H1 (cell line): ENCODE measurements around the gene PELI2. TPM values are rescaled to one million over a fixed set of nuclear protein-coding genes. Genes with fewer than 3 reads are reported as not detected.

Source experiments
- CTCF ChIA-PET: fragments of 300-600 bp; sonication (Branson Sonifier 250); formaldehyde crosslinking; loops from one replicate; lab custom pipeline; 2021; ENCODE audit not compliant: partially characterized antibody; lab: Charles Lee
- POLR2A ChIA-PET: fragments of 300-600 bp; sonication (Branson Sonifier 250); formaldehyde crosslinking; loops from one replicate; lab custom pipeline; 2021; ENCODE audit warnings: inconsistent platforms; ENCODE audit not compliant: partially characterized antibody; lab: Charles Lee
- DNase-seq, 2 experiments: peaks; one replicate each; pipeline versions ENCODE4 v3.0.0 to v3.0.0-alpha.2; 2010 to 2022; ENCODE audit warnings: low spot score in 2 of 2, low read depth in 1 of 2, mixed read lengths in 1 of 2
- FAIRE-seq: peaks from 2 replicates; lab custom pipeline; 2011; peaks lifted over from hg19 to GRCh38; lab: Jason Lieb, UNC
- H2AFZ ChIP-seq: 2 replicates; pipeline ENCODE4 v1.8.1; 2012; ENCODE audit warnings: low read length, inconsistent platforms
- H2AK5ac ChIP-seq: 2 replicates; pipeline ENCODE4 v1.6.1; 2013; ENCODE audit warnings: low read depth, low read length
- H2BK120ac ChIP-seq: replicated peaks from 2 replicates; pipeline ENCODE3; 2013; ENCODE audit warnings: low read depth, low read length, inconsistent platforms
- H2BK12ac ChIP-seq: 2 replicates; pipeline ENCODE4 v1.6.1; 2013; ENCODE audit warnings: low read depth, low read length
- H2BK15ac ChIP-seq: 2 replicates; pipeline ENCODE4 v1.6.1; 2013; ENCODE audit warnings: low read length
- H2BK20ac ChIP-seq: 2 replicates; pipeline ENCODE4 v1.6.1; 2013; ENCODE audit warnings: low read length
- H2BK5ac ChIP-seq: 2 replicates; pipeline ENCODE4 v1.6.1; 2013; ENCODE audit warnings: low read depth, low read length
- H3K14ac ChIP-seq: 2 replicates; pipeline ENCODE4 v1.6.1; 2013; ENCODE audit warnings: inconsistent platforms; ENCODE audit not compliant: insufficient read length
- H3K18ac ChIP-seq: 2 replicates; pipeline ENCODE4 v1.6.1; 2013; ENCODE audit warnings: low read length; ENCODE audit errors: extremely low read depth
- H3K23ac ChIP-seq: 2 replicates; pipeline ENCODE4 v1.6.1; 2013; ENCODE audit warnings: inconsistent platforms; ENCODE audit not compliant: insufficient read length
- H3K23me2 ChIP-seq: 2 replicates; pipeline ENCODE4 v1.6.1; 2013; ENCODE audit warnings: low read depth, low read length
- H3K27ac ChIP-seq: 2 replicates; pipeline ENCODE4 v1.6.1; 2011; ENCODE audit warnings: low read depth, low read length, inconsistent platforms
- H3K27me3 ChIP-seq, 4 experiments: replicated peaks in 1 of 4; 1 replicate in 1 of 4; 2 replicates in 3 of 4; pipeline versions ENCODE4 v1.6.1 to v1.8.1; 2011 to 2013; ENCODE audit warnings: low read length in 3 of 4, mild to moderate bottlenecking in 3 of 4, inconsistent platforms in 2 of 4, mixed read lengths in 2 of 4, moderate library complexity in 1 of 4; ENCODE audit not compliant: control insufficient read depth in 3 of 4, insufficient read depth in 3 of 4; ENCODE audit errors: extremely low read depth in 1 of 4
- H3K36me3 ChIP-seq, 4 experiments: 2 replicates each; pipeline versions ENCODE4 v1.6.1 to v1.8.1; 2011 to 2013; ENCODE audit warnings: mild to moderate bottlenecking in 4 of 4, low read length in 3 of 4, moderate library complexity in 2 of 4, control low read depth in 1 of 4, inconsistent platforms in 1 of 4; ENCODE audit not compliant: insufficient read depth in 4 of 4, control insufficient read depth in 2 of 4
- H3K4ac ChIP-seq: replicated peaks from 2 replicates; pipeline ENCODE3; 2013; ENCODE audit warnings: low read length, low read depth, mixed read lengths, inconsistent platforms; ENCODE audit not compliant: insufficient read length
- H3K4me1 ChIP-seq, 4 experiments: replicated peaks in 1 of 4; 1 replicate in 1 of 4; 2 replicates in 3 of 4; pipeline versions ENCODE4 v1.6.1 to v1.8.1; 2011 to 2013; ENCODE audit warnings: low read length in 3 of 4, inconsistent platforms in 2 of 4, mixed read lengths in 1 of 4; ENCODE audit not compliant: insufficient read depth in 4 of 4, control insufficient read depth in 3 of 4
- H3K4me2 ChIP-seq, 2 experiments: 2 replicates each; pipeline versions ENCODE4 v1.6.1 to v1.8.1; 2011 to 2013; ENCODE audit warnings: low read depth in 2 of 2, low read length in 2 of 2, control low read depth in 1 of 2, inconsistent platforms in 1 of 2, mild to moderate bottlenecking in 1 of 2; ENCODE audit not compliant: insufficient read depth in 1 of 2
- H3K4me3 ChIP-seq, 4 experiments: fragments of 200-600, 300-600 bp in 1 of 4; sonication (generic), shearing (Covaris generic), sonication (Bioruptor Twin) in 1 of 4; 2 replicates each; pipeline versions ENCODE4 v1.5.1 to v1.8.1; 2011 to 2016; ENCODE audit warnings: low read length in 4 of 4, low read depth in 3 of 4, control low read depth in 2 of 4, inconsistent platforms in 2 of 4, mild to moderate bottlenecking in 2 of 4, mixed read lengths in 1 of 4, moderate library complexity in 1 of 4; ENCODE audit not compliant: insufficient read depth in 2 of 4; ENCODE audit errors: extremely low read depth in 1 of 4
- H3K56ac ChIP-seq: replicated peaks from 2 replicates; pipeline ENCODE3; 2013; ENCODE audit warnings: low read depth, mild to moderate bottlenecking, mixed read lengths, low read length, inconsistent platforms; ENCODE audit not compliant: insufficient read length
- H3K79me1 ChIP-seq: 2 replicates; pipeline ENCODE4 v1.6.1; 2013; ENCODE audit warnings: low read depth, low read length, control low read depth
- H3K79me2 ChIP-seq, 2 experiments: 2 replicates each; pipeline versions ENCODE4 v1.6.1 to v1.8.1; 2012 to 2013; ENCODE audit warnings: low read length in 2 of 2, mild to moderate bottlenecking in 2 of 2, inconsistent platforms in 1 of 2; ENCODE audit not compliant: insufficient read depth in 2 of 2, control insufficient read depth in 1 of 2
- H3K9ac ChIP-seq, 4 experiments: replicated peaks in 1 of 4; 1 replicate in 1 of 4; 2 replicates in 3 of 4; pipeline versions ENCODE4 v1.6.1 to v1.8.1; 2011 to 2013; ENCODE audit warnings: low read depth in 3 of 4, low read length in 3 of 4, control low read depth in 2 of 4, mild to moderate bottlenecking in 2 of 4, moderate library complexity in 2 of 4, inconsistent platforms in 1 of 4; ENCODE audit errors: extremely low read depth in 1 of 4
- H3K9me3 ChIP-seq, 2 experiments: 2 replicates each; pipeline versions ENCODE4 v1.6.1 to v1.8.1; 2012 to 2013; ENCODE audit warnings: mild to moderate bottlenecking in 2 of 2, moderate library complexity in 2 of 2, control low read depth in 1 of 2, inconsistent platforms in 1 of 2, low read depth in 1 of 2, low read length in 1 of 2, mixed read lengths in 1 of 2; ENCODE audit not compliant: insufficient read depth in 2 of 2
- H4K20me1 ChIP-seq, 2 experiments: replicated peaks in 1 of 2; 2 replicates each; pipeline versions ENCODE3 to v1.8.1; 2011 to 2013; ENCODE audit warnings: inconsistent platforms in 2 of 2, low read length in 2 of 2, mild to moderate bottlenecking in 1 of 2; ENCODE audit not compliant: insufficient read depth in 2 of 2, control insufficient read depth in 1 of 2
- H4K5ac ChIP-seq: 2 replicates; pipeline ENCODE4 v1.6.1; 2013; ENCODE audit warnings: low read length, low read depth, mixed read lengths, inconsistent platforms; ENCODE audit not compliant: insufficient read length
- H4K8ac ChIP-seq: 2 replicates; pipeline ENCODE4 v1.8.0; 2013; ENCODE audit warnings: mild to moderate bottlenecking, moderate library complexity, low read length, inconsistent platforms; ENCODE audit not compliant: insufficient read depth; ENCODE audit errors: extremely low read depth
- H4K91ac ChIP-seq: replicated peaks from 2 replicates; pipeline ENCODE3; 2013; ENCODE audit warnings: low read length, mixed read lengths, inconsistent platforms; ENCODE audit not compliant: insufficient read length
- CHD2 ChIP-seq: IDR thresholded peaks from 2 replicates; pipeline ENCODE4 v1.6.1; 2012; ENCODE audit warnings: low read length, improper control_type of control experiment
- WGBS, 2 experiments: shearing (Covaris generic) in 1 of 2; methylation state at CpG; one replicate each; pipeline versions ENCODE4 v1.1.6 to v1.1.7; 2013 to 2015; ENCODE audit warnings: low lambda C conversion rate in 2 of 2, mixed read lengths in 2 of 2, inconsistent platforms in 1 of 2, low coverage in 1 of 2, missing lambda C conversion rate in 1 of 2; ENCODE audit not compliant: insufficient replicate concordance in 2 of 2, insufficient coverage in 1 of 2, insufficient read length in 1 of 2; ENCODE audit errors: extremely low coverage in 1 of 2, missing lambda C conversion rate in 1 of 2; 5-methylcytosine and 5-hydroxymethylcytosine counted together
- polyA plus RNA-seq, 7 experiments: library from polyadenylated mRNA; depleted of rRNA in 3 of 7; stranded (reverse) in 5 of 7; unstranded in 2 of 7; fragments of >200 nt in 5 of 7; fragments of 200-250 nt in 2 of 7; gene quantifications; 1 replicate in 5 of 7; 2 replicates in 1 of 7; 4 replicates in 1 of 7; pipeline versions ENCODE4 v1.2.1 to v1.2.3, GENCODE V29; 2011 to 2013; ENCODE audit warnings: missing spikeins in 2 of 7, mixed read lengths in 2 of 7
- total RNA-seq: library from RNA; stranded (reverse); fragmentation: NEBNext Ultra II Directional; extraction: Animal tissue kit (Norgen Biotek cat#: 25700); gene quantifications from 2 replicates; pipeline ENCODE4 v1.2.1, GENCODE V29; 2021

PELI2 gene
- total and polyA plus RNA-seq, 2 of the 8 experiments (the other 6 are each of a cell fraction or from before 2014, with no cell fraction given) = 14.6 to 25.7 TPM

DNA sequence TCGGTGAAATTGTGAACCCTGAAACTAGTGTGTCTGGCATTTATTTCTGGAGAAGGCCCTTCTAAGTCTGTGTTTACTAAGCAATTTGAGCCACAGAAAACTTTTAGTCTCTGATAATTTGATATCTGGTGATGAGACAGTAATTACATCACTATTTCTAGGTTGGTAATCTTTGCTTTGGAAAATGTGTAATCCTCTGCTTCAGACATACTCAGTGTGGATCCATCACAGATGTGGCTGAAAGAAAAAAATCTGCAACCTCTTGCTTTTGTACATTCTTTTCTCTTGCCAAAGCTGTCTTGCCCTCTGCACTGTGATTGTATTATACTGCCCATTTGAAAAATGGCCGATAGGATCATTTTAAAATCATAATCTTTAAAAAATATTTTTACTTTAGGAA lies 78.1 kb downstream of the PELI2 start:
- whole genome bisulfite sequencing, 2 experiments = 91% methylated on average over 2 of the region's 2 CpGs; no CpG with 5 or more reads in 1 of the 2 experiments
- no peak overlapping the region for H4K91ac ChIP-seq
- H3K4me2 ChIP-seq = no peak overlapping the region
- POLR2A ChIA-PET = no interaction called here
- H3K27ac ChIP-seq = no peak overlapping the region
- H3K9ac ChIP-seq = no peak overlapping the region
- no peak overlapping the region for H3K4me3 ChIP-seq
- DNase-seq (no peak), FAIRE-seq (no peak)
- H3K14ac ChIP-seq = no peak overlapping the region
- CTCF ChIA-PET = interaction anchor here (0.6 to 0.9 kb wide), 2 partner anchors 9 to 164 kb away, joined by 3 read pairs; no protein-coding TSS in a partner anchor
- H2BK15ac ChIP-seq = no peak overlapping the region
- peaks cover 5 to 7% of the 10 kb centered on the region in 2 experiments; a peak in 2 of 4 replicates for H3K79me2 ChIP-seq
- H2BK5ac ChIP-seq = no peak overlapping the region
- H2AK5ac ChIP-seq = no peak overlapping the region
- H3K4ac ChIP-seq = no peak overlapping the region
- H4K8ac ChIP-seq = no peak overlapping the region
- H3K36me3 ChIP-seq = no peaks in the 10 kb centered on the region
- H3K79me1 ChIP-seq = peaks cover 7% of the 10 kb centered on the region
- H3K23me2 ChIP-seq = no peaks in the 10 kb centered on the region; the same call in 1 of the 2 replicates
- no peak overlapping the region for H3K18ac ChIP-seq
- H3K27me3 ChIP-seq = no peaks in the 10 kb centered on the region
- no peak overlapping the region for H4K5ac ChIP-seq
- H2AFZ ChIP-seq = no peak overlapping the region
- no peak overlapping the region for H3K23ac ChIP-seq
- no peak overlapping the region for H2BK120ac ChIP-seq
- no peaks in the 10 kb centered on the region for H3K9me3 ChIP-seq
- peaks cover 0 to 4% (median 2%) of the 10 kb centered on the region in 4 experiments; a peak in 1 of 7 replicates for H3K4me1 ChIP-seq
- peaks cover 0 to 2% of the 10 kb centered on the region in 2 experiments for H4K20me1 ChIP-seq
- H2BK20ac ChIP-seq = no peak overlapping the region
- no peak overlapping the region for H3K56ac ChIP-seq
- no peak overlapping the region for H2BK12ac ChIP-seq
- TF ChIP-seq CHD2 = no peak
